HL-60 (cell line): ENCODE results near the gene PLOD1.

Experiments used
- CTCF ChIP-seq: IDR thresholded peaks from one replicate; pipeline ENCODE4 v1.5.1; 2011; ENCODE audit warnings: low read length, control low read depth, inconsistent platforms; ENCODE audit not compliant: insufficient read depth
- POLR2AphosphoS5 ChIP-seq: IDR thresholded peaks from 2 replicates; pipeline ENCODE4 v1.6.1; 2012; ENCODE audit warnings: low read depth

GRCh38 chr1:11967028-11967547 is 32.6 kb downstream of the PLOD1 start:
- no peak for TF ChIP-seq POLR2AphosphoS5
- TF ChIP-seq CTCF, result peak; percentile 90
